K562 (cell line): ENCODE data around the gene LY6G6C. TPM values are rescaled to one million over a fixed set of nuclear protein-coding genes. Genes with fewer than 3 reads are reported as not detected.

Experiments used
- CEBPG ChIP-seq, 3 experiments: fragments of 200-800 bp in 1 of 3; sonication (Bioruptor generic) in 1 of 3; sonication (generic) in 1 of 3; formaldehyde crosslinking in 1 of 3; IDR thresholded peaks in 2 of 3; conservative IDR thresholded peaks in 1 of 3; 2 replicates each; pipeline versions ENCODE4 v1.6.1 to v1.8.0; 2016 to 2022; ENCODE audit warnings: missing compliant biosample characterization in 2 of 3, missing genetic modification characterization in 2 of 3, mild to moderate bottlenecking in 1 of 3, missing genetic modification reagents in 1 of 3
- E2F8 ChIP-seq: fragments of 450-650 bp; IDR thresholded peaks from 2 replicates; pipeline ENCODE4 v1.7.1; 2018; ENCODE audit warnings: mild to moderate bottlenecking, low read depth; ENCODE audit not compliant: partially characterized antibody
- HEY1 ChIP-seq: fragments of 250-450 bp; sonication (Bioruptor Pico); IDR thresholded peaks from 2 replicates; pipeline ENCODE4 v1.5.0; 2020; ENCODE audit warnings: mild to moderate bottlenecking, moderate library complexity, borderline replicate concordance
- MGA ChIP-seq: fragments of 450-650 bp; IDR thresholded peaks from 2 replicates; pipeline ENCODE4 v1.6.1; 2016; ENCODE audit warnings: mild to moderate bottlenecking, moderate library complexity
- POLR2AphosphoS2 ChIP-seq: IDR thresholded peaks from 2 replicates; pipeline ENCODE4 v1.6.1; 2012; ENCODE audit warnings: low read length, improper control_type of control experiment
- TFAM ChIP-seq: fragments of 250-450 bp; sonication (Bioruptor Pico); conservative IDR thresholded peaks from 2 replicates; pipeline ENCODE4 v1.5.0; 2021; ENCODE audit warnings: mild to moderate bottlenecking, moderate library complexity
- VEZF1 ChIP-seq: fragments of 200-800 bp; sonication (Bioruptor generic); IDR thresholded peaks from 2 replicates; pipeline ENCODE4 v1.6.1; 2017; ENCODE audit warnings: missing genetic modification characterization, missing compliant biosample characterization
- XRCC4 ChIP-seq: IDR thresholded peaks from one replicate; pipeline ENCODE4 v1.6.1; 2011; ENCODE audit not compliant: insufficient read depth, insufficient read length; ENCODE audit errors: extremely low read depth
- ZFP30 ChIP-seq: fragments of 250-450 bp; sonication (Bioruptor Pico); IDR thresholded peaks from 2 replicates; pipeline ENCODE4 v1.8.0; 2022; ENCODE audit warnings: moderate library complexity, mild to moderate bottlenecking, inconsistent platforms, borderline replicate concordance
- ZNF134 ChIP-seq: fragments of 250-450 bp; sonication (Bioruptor Pico); conservative IDR thresholded peaks from 2 replicates; pipeline ENCODE4 v1.4.0; 2020
- ZNF184 ChIP-seq: sonication (generic); formaldehyde crosslinking; IDR thresholded peaks from 2 replicates; pipeline ENCODE4 v1.5.0; 2020; ENCODE audit warnings: missing genetic modification reagents
- polyA plus RNA-seq, 8 experiments: library from polyadenylated mRNA; depleted of rRNA in 4 of 8; stranded (reverse) in 5 of 8; unstranded in 3 of 8; fragments of >200 nt; fragmentation: Nextera tagmentation in 2 of 8; fragmentation: Illumina TruSeq in 1 of 8; extraction: Ambion mirVana in 2 of 8; extraction: Trizol in 1 of 8; gene quantifications; 2 replicates each; pipeline versions ENCODE4 v1.2.1 to v1.2.3, GENCODE V29; 2011 to 2014; ENCODE audit warnings: inconsistent platforms in 1 of 8, missing spikeins in 1 of 8
- total RNA-seq, 7 experiments: library from RNA; depleted of rRNA in 6 of 7; stranded (reverse); fragments of >200 nt in 6 of 7; fragmentation: Illumina TruSeq in 2 of 7; extraction: Trizol in 2 of 7; gene quantifications; 2 replicates each; pipeline versions ENCODE4 v1.2.1 to v1.2.3, GENCODE V29; 2011 to 2021; ENCODE audit warnings: low replicate concordance in 1 of 7

LY6G6C gene
- total and polyA plus RNA-seq, 9 of the 15 experiments (the other 6 are each of a cell fraction or from before 2014, with no cell fraction given): 0.06 to 0.20 TPM; not detected in 7

GRCh38 chr6:31769684-31770371 lies 48.3 kb upstream of the LY6G6C start (continued):
- no peak for TF ChIP-seq MGA
- TF ChIP-seq ZNF134 (CRISPR knock-in tag): no peak
- no peak for TF ChIP-seq TFAM (CRISPR knock-in tag)
- peak; percentile 92 for TF ChIP-seq VEZF1
- TF ChIP-seq E2F8: peak; percentile 59
- no peak for TF ChIP-seq XRCC4
- TF ChIP-seq HEY1: no peak
- no peak for TF ChIP-seq POLR2AphosphoS2
- no peak for TF ChIP-seq ZFP30 (CRISPR knock-in tag)
- no peak for TF ChIP-seq CEBPG (CRISPR knock-in tag; IDR thresholded peaks at IDR 0.05)
- no peak for TF ChIP-seq CEBPG (tag; conservative IDR thresholded peaks at IDR 0.05 in 1 of 2, IDR thresholded peaks at IDR 0.05 in 1 of 2)
- no peak for TF ChIP-seq ZNF184 (CRISPR knock-in tag)
